HG02852 (cell line): ENCODE results near the gene EMC1.
A peak's percentile ranks its signal among the peaks of the same experiment; 100 is the strongest.
"Not testable (repeated sequence)": the region's sequence is repeated elsewhere in the genome, so short reads cannot be mapped to it uniquely, and the experiment has no call there.

Experiments
- ATAC-seq: cut with Tn5 transposase; IDR thresholded peaks from one replicate; pipeline ENCODE4 v1.9.1; 2021; ENCODE audit warnings: mild to moderate bottlenecking, moderate library complexity; ENCODE audit not compliant: unreplicated experiment

EMC1 gene

GRCh38 chr1:19196331-19196730 is 55.0 kb downstream of the EMC1 start:
- no peak for ATAC-seq

- no peak for ATAC-seq
These were observed 58.3 kb downstream of the EMC1 start for GRCh38 chr1:19193004-19193403.

GRCh38 chr1:19191811-19192210 is 59.5 kb downstream of the EMC1 start:
- ATAC-seq, result no peak

- no peak for ATAC-seq
These were observed 60.9 kb downstream of the EMC1 start for GRCh38 chr1:19190468-19190867.

GRCh38 chr1:19189270-19189669 is 62.1 kb downstream of the EMC1 start:
- ATAC-seq, result no peak

- ATAC-seq, result no peak
These were observed 63.5 kb downstream of the EMC1 start for GRCh38 chr1:19187852-19188251.

GRCh38 chr1:19186001-19186400 is 65.3 kb downstream of the EMC1 start:
- no peak for ATAC-seq

- ATAC-seq, result no peak
These were observed 69.1 kb downstream of the EMC1 start for GRCh38 chr1:19182223-19182622.

- not testable (repeated sequence) for ATAC-seq
These were observed 71.1 kb downstream of the EMC1 start for GRCh38 chr1:19180265-19180657.

GRCh38 chr1:19179597-19180264 is 71.6 kb downstream of the EMC1 start:
- ATAC-seq, result no peak

- ATAC-seq, result no peak
These were observed 72.5 kb downstream of the EMC1 start for GRCh38 chr1:19178734-19179398.

GRCh38 chr1:19177811-19178210 is 73.5 kb downstream of the EMC1 start:
- no peak for ATAC-seq

- ATAC-seq, result peak; percentile 61
These were observed 81.7 kb downstream of the EMC1 start for GRCh38 chr1:19169642-19170041.

GRCh38 chr1:19167140-19167539 is 84.2 kb downstream of the EMC1 start:
- ATAC-seq, result no peak

GRCh38 chr1:19166066-19166465 is 85.3 kb downstream of the EMC1 start:
- ATAC-seq, result no peak
